GM18909 (cell line): ENCODE data around the gene CCDC38.
"Not testable (repeated sequence)": the region's sequence is repeated elsewhere in the genome, so short reads cannot be mapped to it uniquely, and the experiment has no call there.

Source experiments
- ATAC-seq: cut with Tn5 transposase; IDR thresholded peaks from one replicate; pipeline ENCODE4 v1.9.1; 2021; ENCODE audit warnings: mild to moderate bottlenecking; ENCODE audit not compliant: unreplicated experiment, poor library complexity

CCDC38 gene

GRCh38 chr12:95942524-95943329, at the start of gene CCDC38:
TSS of gene CCDC38 (minus strand) at chr12:95942614. CDS start at chr12:95936509, 6,105 bp downstream.
- peak; percentile 99 for ATAC-seq

GRCh38 chr12:95990136-95990535, 47.7 kb upstream of the CCDC38 start:
- no peak for ATAC-seq

- no peak for ATAC-seq
These were observed 47.2 kb upstream of the CCDC38 start for GRCh38 chr12:95989504-95990123.

GRCh38 chr12:95988506-95989275, 46.3 kb upstream of the CCDC38 start:
- no peak for ATAC-seq

DNA sequence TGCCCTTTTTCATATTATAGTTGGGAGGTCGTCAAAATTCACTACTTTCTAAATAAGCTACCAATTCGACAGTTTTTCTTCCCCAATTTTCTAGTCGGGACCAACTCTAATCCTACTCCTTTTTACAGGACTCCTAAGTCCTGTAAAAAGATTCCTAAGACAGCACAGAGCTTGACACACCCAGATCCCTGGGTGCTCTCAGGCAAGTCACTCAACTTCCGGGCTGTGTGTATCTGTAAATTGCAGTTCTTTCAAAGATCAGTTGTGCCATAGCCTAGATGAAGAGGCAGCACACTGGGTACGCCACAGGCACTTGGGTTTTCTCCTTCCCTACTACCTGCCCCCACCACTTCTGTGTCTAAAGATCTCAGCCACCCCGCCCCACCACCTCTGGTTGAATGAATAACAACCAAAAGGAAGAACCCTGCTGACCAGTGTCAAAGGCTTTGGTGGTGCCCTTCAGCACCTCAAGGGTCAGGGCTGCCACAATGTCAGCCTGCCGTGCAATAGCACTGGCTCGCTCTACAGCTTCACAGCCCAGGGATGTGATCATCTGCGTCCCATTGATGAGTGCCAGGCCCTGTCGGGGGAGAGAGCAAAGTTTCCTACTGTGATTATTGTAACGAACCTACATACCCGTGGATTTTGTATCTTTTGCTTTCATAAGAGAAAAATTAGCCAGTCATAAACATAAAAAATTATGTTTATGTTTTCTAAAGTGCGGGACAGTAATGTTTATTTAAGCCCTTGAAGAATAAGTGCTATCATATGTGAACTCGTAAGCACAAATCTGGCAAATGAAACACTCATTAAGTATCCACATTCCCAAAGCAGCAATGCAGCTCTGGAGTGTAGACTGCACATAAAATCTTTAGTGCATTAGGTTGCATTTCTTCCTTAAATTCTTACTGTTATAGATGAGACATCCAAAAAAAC, 44.5 kb upstream of the CCDC38 start:
- no peak for ATAC-seq

DNA sequence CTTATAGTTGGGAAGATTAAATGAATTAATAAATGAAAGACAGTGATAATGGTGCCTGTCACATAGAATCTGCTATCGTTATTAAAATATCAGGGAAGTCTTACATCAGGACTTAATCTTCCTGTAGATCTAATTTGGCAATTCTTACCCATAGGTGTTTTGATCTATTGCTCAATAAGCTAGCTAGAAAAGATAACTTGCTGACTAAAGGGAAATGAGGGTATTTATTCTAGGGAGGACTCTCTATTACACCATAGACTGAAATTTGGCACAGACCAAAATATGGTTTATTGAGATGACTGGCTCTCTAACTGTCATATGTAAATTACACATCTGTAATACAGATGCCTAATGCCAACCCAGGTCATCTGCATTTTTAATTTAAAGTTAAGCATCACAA, 42.3 kb upstream of the CCDC38 start:
- no peak for ATAC-seq

DNA sequence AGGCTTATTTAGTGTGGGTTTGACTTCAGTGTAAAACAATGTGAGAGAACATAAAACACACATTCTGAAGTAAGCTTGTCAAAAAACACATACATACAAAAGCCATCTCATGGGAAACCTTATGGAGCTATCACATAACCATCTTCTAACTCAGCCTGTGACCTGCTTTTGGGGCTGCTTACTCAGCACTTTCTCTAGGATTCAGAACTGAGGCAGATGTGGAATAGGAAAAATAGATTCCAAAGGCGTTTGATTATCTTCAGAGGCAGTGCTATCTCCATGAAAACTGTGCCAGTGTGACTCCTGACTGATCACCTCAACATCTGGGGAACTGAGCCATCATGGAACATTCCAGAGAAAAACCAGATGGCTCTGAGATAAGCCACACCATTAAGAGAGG, 40.2 kb upstream of the CCDC38 start:
- ATAC-seq: no peak

DNA sequence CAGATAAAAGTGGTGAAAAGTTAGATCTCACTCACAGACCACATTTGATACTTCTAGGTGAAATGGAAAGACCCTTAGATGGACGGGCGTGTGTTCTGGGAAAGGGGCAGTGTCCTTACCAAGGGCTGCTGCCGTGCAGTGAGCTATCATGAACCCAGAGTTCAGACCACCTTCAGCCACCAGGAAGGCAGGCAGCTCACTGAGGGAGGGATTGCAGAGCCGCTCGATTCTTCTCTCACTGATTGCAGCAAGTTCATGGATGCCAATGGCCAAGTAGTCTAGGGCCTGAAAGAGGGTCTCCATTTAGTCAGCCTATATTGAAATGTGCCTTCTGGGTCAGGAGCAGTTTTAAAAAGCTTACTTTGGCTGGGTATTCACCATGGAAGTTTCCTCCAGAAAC, 38.0 kb upstream of the CCDC38 start:
- no peak for ATAC-seq

DNA sequence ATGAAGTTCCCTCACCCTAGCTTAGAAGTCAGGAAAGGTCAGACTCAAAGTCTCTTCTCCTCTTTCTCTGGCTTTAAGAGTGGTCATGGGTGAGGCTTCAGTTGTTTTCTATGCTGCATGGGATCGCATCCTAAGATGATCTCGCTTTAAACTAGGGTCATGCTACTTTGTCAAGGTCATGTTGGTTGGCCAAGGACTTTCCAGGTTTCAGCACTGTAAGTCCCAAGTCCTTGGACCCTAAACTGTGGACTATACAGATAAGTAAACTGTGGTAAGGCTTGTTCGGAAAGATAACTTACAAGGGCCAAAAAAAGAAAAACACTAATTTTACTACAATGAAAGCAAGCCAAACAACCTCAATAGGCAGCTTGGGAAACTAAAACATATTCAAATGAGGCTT, 36.4 kb upstream of the CCDC38 start:
- ATAC-seq: no peak

DNA sequence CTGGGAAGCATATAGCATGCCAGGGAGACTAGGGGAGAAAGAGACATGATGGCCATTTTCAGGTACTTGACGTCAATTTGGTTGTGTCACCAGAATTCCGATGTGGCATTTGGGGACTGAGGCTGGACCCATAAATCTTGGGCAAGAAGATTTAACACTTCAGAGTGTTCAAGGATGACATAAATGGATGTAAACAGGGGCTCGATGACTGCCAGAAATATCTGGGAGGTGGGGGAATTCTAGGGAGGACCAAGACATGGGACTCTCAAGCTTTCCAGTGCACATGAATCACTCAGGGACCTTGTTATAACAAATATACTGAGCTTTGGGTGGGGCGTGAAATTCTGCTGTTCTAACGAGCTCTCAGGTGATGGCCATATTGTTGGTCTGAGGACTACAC, 35.9 kb upstream of the CCDC38 start:
- ATAC-seq: no peak

DNA sequence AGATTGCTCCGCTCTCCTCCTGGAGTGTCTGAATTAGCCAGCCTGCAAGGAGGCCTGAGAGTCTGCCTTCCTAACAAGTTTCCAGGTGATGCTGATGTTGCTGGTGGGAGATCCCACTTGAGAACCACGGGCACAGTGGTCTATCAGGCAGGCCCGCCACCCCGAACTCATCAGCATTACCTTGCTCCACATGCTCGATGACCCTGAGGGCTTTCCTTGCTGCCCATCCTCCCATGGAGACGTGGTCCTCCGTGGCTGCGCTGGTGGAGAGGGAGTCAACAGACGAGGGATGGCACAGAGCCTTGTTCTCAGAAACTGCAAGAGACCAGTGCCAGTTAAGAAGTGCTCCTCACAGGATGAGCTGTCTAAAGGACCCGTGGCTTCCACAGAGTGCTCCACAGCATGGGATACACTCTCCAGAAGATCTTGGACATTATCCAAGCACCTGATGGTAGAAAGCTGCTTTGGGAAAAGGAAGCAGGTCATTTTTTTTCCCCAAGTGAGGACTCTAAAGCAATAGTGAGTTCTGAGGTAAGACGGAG, 35.4 kb upstream of the CCDC38 start:
- no peak for ATAC-seq

DNA sequence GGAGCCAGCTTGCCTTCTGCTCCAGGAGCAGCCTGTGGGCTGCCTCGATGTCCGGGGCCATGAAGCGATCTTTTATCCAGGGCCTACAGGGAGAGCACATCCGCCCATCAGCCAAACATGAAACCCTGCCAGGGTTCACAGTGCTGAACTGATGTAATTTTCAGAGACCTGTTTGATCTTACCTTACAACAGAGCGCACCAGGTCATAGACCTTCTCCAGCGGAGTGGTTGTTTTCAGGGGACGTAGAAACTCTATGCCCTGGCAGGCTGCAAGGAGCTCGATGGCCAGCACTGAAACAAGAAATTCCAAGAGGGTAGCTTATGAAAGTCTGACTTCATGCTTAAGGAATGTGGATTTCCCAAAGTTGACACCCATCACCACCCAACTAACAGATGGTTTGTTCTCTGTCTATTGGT, 34.0 kb upstream of the CCDC38 start:
- ATAC-seq: no peak

DNA sequence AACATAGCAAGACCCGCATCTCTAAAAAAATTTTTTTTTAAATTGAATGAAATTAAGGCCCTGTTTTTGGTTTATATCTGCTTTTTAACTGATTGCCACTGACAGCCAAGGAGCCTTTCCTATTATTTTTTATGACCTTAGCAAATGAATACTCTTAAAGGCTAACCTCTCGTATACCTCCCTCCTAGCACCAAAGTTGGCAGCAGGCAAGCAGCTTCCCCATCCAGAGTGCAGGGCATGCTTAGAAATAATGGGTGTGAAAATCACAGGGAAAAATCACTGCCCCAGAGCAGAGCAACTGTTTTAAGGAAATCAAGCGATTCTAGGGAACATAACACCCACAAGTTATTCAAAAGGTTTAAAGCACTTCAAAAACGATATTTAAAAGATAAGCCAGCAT, 33.1 kb upstream of the CCDC38 start:
- no peak for ATAC-seq

DNA sequence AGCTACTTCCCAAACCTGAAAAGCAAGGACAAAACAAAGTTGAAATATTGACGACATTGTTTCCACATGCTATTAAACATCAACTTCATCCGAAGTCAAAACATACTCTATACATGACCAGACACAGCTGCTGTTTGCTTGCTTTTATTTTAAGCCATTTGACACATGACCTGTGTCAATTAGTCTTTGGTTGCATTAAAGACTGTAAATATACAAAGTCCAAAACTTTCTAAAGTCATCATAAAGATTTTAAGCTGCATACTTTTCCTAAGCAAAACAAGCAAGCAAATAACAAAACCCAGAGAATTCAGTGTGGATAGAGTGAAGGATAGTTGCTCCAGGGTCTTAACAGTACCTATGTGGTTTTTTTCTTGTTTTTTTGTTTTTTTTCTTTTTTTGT, 31.9 kb upstream of the CCDC38 start:
- no peak for ATAC-seq

DNA sequence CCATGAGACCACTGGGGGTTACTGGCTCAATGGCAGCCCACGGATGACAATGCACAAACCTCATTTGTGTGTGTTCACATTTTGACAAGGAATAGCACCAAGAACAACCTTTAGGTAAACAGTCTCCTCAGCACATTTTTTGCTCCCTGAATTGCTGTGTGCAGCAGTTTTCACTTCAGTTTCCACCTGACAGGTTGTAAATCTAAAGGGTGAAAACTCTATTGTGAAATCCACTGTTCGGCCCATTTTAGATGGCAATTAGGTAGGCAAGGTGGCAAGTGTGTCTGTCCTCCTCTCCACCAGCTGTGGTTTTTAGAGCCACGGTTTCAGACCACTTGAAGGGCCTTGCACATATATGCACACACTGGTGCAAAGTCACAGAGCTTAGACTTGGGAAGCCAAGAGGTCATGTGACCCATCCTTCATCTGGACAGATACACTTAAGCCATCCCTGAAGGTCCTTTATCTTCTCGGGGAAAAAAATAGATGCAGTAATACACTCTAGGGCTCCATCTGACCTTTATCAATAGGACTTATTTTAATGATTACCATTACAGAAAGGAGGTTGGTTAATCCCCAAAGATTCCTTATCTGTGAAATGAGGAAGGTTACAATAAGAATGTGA, 30.5 kb upstream of the CCDC38 start:
- no peak for ATAC-seq

DNA sequence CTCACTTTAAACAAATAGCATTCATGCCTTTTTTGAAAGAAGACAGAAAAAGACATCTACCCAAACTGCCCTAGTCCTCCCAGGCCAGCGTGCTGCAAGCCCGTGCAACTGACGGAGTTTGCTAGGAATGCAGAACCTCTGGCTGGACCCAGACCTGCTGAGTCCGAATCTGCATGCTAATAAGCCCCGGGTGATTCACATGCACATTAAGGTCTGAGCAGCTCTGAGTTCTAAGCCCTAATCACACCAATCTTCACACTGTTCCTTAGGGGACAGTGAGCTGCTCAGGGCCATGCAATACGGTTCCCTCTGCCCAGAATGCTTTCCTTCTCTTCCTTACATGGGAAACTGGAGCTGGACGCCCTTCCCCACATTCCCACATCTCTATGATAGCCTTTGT, 28.5 kb upstream of the CCDC38 start:
- no peak for ATAC-seq

DNA sequence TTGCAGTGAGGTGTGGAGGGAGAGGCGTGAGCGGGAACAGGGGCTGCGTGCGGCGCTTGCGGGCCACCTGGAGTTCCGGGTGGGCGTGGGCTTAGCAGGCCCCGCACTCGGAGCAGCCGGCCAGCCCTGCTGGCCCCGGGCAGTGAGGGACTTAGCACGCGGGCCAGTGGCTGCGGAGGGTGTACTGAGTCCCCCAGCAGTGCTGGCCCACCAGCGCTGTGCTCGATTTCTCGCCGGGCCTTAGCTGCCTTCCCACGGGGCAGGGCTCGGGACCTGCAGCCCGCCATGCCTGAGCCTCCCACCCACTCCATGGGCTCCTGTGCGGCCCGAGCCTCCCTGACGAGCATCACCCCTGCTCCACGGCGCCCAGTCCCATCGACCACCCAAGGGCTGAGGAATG, 26.7 kb upstream of the CCDC38 start:
- ATAC-seq: not testable (repeated sequence)

DNA sequence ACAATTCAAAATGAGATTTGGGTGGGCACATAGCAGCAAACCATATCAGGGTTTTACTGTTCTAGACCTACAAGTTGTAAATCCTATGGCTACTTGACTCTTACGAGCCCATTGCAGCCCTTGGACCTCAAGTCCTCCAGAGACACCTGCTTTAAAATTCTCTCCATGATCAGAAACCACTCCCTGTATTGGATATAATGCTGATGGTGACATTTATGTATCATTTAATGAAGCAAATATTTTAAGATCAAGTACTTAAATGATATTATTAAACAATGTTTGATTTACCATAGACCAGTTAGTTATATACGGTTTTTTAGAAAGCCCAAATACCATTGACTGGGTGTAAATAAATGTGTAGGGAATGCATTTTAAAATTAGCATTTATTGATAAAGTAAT, 24.9 kb upstream of the CCDC38 start:
- no peak for ATAC-seq

- ATAC-seq: no peak
These were observed 24.0 kb upstream of the CCDC38 start for GRCh38 chr12:95966287-95966870.
